ENCODE results near the gene FOXE1.

Gene FOXE1

DNA sequence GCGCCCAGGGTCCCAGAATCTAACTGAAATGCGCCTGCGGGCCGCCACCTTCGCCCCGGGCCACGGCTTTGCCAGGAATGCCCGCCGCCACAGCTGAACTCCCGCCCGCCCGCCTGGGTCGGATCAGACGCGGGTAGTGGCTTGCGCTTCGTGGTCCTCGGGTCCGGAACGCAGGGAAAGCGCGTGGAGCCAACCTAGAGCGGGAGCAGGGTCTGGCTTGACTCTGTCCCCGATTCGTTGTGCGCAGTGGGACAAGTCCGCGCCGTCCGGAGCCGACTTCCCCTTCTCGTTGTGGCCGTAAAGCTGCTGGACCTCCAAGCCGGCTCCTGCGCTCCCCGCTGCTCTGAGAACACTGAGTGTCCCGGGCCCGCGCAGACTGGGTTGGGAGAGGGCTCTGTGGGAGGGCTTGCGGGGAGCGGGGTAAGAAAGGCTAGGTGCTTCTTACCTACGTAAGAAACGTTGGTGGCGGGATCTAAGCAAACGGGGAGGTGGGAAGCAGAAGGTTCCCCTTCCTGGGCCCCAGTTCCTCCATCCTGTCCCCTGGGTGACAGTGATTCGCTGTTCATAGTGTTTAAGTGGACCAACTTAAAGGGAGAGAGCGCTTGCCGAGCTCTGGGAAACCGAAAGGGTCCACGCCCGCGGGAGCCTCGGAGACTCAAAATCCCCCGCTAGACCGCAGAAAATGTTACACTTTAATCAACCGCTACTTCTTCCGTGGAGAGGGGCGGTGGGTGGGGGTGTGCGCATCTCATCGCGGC is 4.4 kb upstream of the FOXE1 start:
- DNase-seq (ENCODE audit: low read depth) = no peak

DNA sequence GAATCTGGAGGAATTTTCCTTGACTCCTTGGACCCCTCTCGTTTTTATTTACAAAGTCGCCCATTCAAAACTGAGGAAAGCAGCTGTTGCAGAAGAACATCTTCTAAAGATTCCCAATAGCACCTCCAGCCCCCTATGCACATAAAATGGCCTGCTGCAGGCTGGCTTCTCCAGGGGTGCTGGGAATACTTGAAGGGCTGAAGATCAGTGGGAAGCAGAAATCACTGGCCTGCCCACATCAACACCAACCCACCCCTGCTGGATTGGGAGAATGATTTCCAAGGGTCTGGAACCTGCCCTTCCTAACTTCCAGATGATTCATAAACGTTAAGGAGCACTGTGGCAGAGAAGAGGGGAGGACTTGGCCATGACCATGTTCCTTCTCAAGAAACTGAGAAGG is 3.0 kb upstream of the FOXE1 start:
- no peak for DNase-seq (ENCODE audit: low read depth)

DNA sequence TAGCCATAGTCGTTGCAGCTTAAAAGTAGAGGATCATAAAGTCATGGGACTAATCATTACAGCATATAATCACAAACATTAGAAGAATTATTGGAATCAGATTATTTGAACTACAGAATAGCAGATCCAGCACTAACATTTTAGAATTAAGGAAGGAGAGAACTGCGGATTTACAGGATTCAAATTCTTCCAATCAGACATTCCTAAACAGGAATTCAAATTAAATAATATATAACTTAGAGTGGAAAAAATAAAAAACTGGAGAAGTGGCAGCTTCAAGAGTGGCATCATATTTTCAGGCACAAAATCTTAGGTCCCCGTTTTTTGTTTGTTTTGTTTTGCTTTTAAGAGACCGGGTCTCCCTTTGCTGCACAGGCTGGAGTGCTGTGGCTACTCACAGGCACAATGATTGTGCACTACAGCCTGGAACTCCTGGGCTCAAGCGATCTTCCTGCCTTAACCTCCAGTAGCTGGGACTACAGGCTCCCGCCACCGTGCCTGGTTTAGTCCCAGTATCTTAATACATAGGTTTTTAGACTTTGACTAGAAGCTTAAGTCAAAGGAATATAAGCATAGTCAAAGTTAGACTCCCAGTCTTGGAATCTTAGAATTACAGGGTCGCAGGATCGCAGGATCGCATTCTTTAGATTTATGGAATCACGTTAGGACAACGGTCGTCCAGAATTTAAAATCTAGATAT is 2.1 kb upstream of the FOXE1 start:
- no peak for DNase-seq (ENCODE audit: low read depth)

DNA sequence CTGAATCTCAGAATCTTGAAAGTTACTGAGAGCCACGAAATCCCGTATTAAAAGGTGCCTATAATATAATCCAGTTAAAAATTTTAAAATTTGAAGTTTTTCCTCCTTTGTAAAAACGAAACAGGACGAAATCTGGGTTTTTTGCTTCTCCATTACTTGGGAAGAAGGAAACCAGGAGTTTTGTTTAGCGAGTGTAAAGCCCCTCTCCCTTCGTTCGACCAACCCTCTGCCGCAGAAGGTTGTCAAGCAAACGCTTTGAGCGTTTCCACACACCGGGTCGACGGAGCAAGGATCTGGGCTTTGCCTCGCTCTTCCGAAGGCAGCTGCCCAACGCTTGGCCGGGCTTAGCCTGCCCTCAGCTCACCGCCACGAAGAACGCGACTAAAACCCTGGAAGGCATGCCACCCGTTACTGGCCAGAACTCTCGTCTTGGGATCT is 1.6 kb upstream of the FOXE1 start:
- DNase-seq (ENCODE audit: low read depth) = no peak

DNA sequence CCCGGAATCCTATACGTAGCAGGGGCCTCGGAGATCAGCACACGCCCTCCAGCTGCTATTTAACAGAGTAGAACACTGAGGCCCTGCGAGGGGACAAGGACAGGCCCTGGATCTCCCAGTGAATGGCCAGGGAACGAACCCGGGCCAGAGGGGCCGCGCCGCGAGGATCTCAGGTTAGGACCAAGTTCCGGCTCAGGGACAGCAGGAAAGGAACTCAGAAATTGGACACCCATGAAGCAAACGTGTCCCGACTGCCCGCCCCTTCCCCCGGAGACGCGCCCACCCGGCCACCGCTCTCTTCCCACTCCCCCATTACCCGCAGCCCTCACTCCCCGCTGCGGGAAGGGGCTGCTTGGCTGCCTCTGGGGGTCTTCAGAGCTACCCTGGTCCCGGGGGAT is 1.0 kb upstream of the FOXE1 start:
- no peak for DNase-seq (ENCODE audit: low read depth)

DNA sequence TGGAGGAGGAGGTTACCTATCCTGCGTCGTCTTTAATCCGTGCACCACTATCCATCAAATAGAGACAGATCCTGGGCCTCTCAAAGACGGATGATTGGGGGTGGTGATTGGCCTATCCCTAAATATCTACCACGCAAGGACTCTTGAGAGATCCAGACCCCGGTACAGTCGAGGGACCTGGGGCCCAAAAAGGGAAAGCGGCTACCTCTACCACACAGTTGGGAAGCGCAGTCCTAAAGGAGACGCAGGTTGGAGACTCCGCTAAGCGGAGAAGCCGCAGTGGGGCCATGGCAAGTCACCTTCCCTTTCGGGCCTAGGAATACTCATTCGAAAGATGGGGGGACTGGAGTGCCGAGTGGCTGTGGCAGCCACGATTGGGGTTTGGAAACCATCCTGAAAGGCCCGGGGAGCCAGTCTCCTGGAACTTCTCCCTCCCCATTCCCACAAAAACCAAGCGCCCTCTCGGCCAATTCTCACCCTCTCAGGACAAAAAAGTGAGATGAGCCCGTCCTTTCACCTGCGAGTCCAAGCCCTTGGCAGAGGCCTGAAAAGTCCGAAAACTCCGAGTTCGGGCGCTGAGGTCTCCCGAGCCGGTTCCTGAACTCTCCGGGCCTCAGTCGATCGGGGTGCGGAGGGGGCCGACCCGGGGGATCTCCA is 499 bp upstream of the FOXE1 start:
- DNase-seq (ENCODE audit: low read depth) = no peak

DNA sequence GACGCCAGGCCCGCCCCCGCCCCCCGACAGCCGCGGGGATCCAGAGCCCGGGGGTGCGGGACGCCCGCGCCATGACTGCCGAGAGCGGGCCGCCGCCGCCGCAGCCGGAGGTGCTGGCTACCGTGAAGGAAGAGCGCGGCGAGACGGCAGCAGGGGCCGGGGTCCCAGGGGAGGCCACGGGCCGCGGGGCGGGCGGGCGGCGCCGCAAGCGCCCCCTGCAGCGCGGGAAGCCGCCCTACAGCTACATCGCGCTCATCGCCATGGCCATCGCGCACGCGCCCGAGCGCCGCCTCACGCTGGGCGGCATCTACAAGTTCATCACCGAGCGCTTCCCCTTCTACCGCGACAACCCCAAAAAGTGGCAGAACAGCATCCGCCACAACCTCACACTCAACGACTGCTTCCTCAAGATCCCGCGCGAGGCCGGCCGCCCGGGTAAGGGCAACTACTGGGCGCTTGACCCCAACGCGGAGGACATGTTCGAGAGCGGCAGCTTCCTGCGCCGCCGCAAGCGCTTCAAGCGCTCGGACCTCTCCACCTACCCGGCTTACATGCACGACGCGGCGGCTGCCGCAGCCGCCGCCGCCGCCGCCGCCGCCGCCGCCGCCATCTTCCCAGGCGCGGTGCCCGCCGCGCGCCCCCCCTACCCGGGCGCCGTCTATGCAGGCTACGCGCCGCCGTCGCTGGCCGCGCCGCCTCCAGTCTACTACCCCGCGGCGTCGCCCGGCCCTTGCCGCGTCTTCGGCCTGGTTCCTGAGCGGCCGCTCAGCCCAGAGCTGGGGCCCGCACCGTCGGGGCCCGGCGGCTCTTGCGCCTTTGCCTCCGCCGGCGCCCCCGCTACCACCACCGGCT is 1.0 kb downstream of the FOXE1 start:
- DNase-seq (ENCODE audit: low read depth) = peak; percentile 21

DNA sequence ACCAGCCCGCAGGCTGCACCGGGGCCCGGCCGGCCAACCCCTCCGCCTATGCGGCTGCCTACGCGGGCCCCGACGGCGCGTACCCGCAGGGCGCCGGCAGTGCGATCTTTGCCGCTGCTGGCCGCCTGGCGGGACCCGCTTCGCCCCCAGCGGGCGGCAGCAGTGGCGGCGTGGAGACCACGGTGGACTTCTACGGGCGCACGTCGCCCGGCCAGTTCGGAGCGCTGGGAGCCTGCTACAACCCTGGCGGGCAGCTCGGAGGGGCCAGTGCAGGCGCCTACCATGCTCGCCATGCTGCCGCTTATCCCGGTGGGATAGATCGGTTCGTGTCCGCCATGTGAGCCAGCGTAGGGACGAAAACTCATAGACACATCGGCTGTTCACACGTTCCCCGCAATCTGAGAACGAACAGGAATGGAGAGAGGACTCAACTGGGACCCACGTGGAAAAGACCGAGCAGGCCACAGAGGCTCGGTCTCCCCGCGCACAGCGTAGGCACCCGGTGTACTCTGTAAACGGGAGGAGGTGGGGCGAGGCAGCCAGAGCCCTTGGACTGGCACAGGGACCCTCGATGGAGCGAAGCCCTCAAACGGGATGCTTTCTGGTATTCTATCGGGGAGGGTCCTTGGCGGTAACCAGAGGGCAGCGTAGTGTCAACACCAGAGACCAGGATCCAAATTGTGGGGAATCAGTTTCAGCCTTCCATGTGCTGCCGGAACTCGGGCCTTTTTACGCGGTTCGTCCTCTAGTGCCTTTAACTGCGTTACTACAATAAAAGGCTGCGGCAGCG is 1.9 kb downstream of the FOXE1 start:
- no peak for DNase-seq (ENCODE audit: low read depth)

DNA sequence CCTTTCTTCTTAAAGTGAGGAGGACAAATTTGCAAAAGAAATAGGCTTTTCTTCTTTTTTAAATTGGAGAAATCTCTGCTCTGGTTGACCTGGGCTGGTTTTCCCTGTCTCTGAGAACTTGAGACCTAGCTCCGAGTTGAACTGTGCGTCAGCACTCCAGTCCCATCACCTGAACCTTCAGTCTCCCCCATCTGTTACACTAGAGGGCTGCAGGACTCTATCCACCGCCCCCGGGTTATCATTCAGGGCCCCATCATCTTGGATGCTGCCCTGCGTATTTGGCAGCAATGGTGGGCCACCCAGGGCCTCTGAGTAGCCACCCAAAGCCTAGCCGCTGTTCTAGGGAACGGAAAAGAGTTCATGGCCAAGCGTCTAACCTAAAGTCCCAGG is 2.5 kb downstream of the FOXE1 start:
- DNase-seq (ENCODE audit: low read depth) = no peak

DNA sequence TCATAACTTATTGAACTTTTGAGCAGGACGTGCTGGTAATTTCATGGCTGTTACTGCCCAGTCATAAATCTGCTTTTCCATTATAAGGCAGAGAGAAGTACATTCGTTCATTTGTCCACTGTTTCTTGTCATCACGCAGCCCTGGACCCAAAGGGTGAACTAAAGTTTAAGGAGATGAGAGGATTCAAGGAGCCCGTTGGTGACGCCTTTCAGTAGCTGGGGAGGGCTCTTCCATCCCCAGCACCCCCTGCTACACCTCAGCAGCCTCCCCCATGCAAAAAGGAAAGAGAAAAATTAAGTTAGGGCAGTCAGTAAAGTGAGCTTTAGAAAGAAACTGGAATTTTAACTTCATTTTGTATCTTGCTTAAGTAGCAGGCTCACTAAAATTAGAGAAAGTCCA is 2.9 kb downstream of the FOXE1 start:
- no peak for DNase-seq (ENCODE audit: low read depth)

DNA sequence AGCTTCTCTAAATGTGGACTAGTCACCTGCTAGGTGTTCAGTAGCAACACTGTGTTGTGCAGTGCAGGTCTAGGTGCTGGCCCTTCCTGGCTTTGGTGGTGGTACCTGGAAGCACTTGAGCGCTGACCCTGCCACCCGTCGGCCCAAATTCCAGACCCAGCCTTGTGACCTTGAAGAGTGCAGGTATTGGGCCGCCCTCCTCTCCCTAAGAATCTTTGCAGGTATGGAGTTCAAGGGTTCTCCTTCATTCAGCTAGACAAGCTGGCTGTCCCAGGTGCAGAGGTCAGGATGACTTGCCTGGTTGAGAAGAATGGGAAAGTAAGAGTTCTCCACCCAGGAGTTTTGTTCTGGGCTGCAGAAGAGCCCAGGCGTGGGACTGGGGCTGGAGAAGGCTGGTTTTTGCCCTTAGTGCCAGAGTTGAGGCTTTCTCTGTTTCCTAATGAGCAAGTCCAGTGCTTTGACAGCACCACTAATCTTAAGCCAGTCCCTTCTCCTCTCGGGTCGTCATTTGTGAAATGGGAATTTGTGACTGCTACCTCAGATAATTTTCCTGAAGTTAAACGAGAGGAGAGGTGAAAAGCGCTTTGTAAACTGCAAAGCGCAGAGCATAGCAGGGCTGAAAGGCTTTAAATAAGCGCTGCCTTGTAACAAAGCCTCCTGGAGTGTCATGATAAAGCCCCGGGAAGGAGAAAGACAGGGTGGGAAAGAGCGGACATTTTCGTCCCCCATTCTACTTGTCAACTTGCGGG is 4.0 kb downstream of the FOXE1 start:
- DNase-seq (ENCODE audit: low read depth) = no peak

DNA sequence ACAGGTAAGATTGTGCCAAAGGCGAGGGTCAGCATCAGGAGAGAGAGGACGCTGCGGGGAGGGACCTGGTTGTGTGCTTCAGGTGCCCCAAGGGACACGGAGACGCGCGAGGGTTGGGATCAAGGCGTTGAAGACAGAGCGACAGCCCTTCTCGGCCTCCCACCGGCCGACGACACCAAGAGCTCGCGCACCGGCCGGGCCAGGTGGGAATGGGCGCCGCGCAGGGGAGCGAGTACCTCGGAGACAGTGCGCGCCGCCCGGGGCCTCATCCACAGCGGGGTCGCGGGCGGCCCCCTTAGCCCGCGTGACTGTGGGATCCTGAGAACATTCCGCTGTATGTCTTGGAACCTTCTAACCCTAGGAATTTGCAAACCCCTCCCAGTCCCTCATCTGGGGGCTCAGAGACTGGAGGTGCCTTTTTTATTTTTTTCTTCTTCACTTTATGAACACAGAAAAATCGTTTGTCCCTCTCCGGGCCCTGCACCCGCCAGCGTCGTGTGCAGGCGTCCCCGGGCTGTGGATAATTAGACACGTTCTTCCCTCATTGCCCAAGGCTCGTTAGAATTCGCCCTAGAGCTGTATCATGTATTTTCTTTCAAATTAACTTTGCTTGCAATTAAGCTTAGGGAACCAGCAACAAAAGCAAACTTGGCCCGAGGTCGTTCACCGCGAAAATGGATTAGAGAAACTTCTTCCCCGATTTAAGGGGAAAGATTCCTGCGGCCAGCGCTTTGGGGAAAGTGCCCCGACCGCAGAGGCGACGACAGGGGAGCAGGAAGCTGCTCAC is 4.8 kb downstream of the FOXE1 start:
- no peak for DNase-seq (ENCODE audit: low read depth)

DNA sequence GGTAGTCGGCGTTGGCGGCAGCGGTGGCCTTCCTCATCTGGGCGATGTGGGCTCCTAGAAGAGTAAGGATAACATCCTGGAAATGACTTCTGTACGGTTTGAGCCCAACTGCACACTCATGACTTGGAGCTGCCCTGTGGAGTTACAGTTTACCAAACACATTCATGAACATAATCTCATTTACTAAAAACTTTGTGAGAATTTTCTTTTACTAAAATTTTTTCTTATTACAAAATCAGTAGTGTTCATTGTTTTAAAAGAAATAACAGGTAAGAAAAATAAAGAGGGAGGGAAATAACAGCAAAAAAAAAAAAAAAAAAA is 5.3 kb downstream of the FOXE1 start:
- DNase-seq (ENCODE audit: low read depth) = no peak

DNA sequence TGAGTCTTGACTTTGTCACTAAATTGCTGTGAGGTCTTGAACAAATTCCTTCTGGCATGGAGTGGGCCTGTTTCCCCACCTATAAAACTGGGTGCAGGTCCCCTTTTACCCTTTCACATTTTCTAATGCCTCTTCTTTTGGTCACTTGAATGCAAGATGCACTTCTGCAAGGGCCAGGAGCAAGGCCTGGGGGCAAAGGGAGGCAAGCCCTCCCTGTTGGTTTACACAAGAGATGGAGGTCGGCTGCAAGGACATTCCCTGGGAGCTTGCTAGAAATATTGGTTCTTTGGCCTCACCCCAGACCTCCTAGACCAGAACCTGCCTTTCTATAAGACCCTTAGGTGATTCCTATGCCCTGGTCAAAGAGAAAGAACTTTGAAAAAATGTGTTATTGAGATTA is 5.8 kb downstream of the FOXE1 start:
- no peak for DNase-seq (ENCODE audit: low read depth)

DNA sequence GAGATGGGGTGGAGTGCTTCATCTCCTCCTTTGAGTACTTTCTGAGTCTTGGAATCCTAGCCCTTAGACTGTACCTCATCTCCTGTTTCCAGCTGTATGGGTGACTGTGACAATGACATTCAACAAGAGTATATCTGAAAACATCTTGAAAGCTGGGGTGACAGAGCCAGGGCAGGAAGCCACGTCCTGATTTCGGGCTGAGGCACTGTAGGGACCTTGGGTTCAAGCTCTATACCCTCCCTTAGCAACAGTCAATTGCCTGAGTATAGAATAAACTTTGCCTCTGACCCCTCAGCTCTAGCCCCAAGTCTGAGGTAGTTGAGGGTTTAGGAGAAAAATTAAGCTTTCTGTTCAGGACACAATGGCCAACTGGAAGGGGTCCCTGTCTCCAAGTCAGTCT is 6.3 kb downstream of the FOXE1 start:
- no peak for DNase-seq (ENCODE audit: low read depth)

DNA sequence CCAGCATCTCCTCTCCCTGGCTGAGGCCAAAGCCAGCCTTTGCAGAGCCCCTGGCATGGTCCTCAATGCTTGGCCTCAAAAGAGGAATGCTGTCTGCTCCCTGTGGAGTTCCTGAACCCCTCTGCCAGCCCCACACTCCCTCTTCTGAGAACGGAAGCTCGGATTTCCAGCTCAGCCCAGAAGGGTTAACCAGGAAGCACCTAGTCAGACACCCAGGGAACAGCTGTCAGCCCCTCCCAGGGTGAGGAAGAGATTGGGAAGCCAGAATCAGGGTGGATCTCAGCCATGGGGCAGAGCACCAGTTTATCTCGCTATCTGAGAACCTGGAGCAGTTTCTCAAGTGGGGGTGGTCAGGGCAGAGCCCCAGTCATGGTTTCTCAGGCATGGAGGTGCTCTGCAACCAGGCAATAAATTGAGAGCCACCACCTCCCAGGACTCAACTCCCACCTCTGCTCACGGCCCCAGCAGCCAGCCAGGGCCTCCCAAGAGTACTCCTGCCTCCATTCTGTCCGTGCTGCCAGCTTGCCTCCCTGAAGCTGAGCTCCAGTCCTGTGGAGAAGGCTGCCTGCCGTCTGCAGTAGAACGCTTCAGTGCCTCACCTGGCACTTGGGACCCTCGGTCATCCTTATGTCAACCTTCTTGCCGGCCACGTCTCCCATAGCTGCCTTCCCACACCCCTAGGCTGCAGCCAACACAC is 7.6 kb downstream of the FOXE1 start:
- DNase-seq (ENCODE audit: low read depth) = no peak

DNA sequence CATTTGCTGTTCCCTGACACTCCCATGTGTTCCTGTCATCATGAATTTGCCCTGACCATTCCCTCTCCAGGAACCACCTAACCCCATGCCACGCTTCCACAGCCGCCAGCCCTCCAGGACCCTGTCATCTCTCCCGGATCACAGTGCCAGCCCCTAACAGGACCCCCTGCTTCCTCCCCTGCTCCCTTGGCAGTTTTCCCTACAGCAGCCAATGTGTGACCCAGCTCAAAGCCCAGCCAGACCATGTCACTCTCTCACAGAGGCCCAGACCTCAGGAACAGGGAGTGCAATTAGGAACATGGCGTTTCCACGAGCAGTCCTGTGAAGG is 8.1 kb downstream of the FOXE1 start:
- DNase-seq (ENCODE audit: low read depth) = no peak

DNA sequence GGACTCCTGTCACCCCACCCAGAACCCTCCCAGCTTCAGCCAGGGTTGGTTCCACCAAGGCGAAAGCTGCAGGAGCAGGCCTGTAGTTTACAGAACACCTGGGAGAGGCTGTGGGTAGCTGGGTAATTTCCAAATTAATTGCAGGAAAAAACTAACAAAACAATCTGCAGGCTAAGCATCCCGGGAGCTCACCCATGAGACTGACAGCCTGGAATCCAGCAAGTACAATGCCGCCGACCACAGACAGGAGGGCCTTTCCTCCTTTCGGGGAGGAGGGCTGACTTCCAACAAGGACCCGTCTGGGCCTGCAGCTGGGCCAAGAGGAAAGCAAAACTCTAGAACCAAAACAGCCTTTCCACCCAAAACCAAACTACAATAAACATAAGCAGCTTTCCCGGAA is 10.3 kb downstream of the FOXE1 start:
- no peak for DNase-seq (ENCODE audit: low read depth)

DNA sequence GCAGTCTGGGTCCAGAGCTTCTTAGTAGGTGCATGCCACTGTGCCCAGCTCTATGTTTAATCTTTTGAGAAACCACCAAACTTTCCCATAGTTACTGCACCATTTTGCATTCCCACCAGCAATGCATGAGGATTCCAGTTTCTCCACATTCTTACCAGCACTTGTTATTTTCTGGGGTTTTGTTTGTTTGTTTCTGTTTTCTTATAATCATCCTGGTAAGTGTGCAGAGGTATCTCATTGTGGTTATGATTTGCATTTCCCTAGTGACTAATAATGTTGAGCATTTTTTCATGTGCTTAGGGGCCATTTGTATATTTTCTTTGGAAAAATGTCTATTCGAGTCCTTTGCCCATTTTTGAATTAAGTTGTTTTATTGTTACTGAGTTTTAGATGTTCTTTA is 11.4 kb downstream of the FOXE1 start:
- DNase-seq (ENCODE audit: low read depth) = no peak

DNA sequence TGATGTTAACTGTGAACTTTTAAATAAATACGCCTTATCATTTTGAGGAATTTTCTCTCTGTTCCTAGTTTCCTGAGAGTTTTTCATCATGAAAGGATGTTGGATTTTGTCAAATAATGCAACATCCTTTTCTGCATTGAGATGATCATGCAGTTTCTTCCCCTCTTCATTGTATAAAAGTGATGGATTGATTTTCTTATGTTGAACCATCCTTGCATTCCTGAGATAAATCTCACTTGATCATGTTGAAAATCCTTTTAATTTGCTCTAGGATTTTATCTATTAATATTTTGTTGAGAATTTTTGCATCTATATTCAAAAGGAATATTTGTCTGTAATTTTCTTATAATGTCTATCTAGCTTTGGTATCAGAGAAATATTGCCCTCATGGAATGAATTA is 13.3 kb downstream of the FOXE1 start:
- no peak for DNase-seq (ENCODE audit: low read depth)
